ENCODE data around the gene HADH. TPM values are rescaled to one million over a fixed set of nuclear protein-coding genes. Genes with fewer than 3 reads are reported as not detected.

Gene HADH
- total RNA-seq, 1 donor from 2014 or later = 6.3 TPM

DNA sequence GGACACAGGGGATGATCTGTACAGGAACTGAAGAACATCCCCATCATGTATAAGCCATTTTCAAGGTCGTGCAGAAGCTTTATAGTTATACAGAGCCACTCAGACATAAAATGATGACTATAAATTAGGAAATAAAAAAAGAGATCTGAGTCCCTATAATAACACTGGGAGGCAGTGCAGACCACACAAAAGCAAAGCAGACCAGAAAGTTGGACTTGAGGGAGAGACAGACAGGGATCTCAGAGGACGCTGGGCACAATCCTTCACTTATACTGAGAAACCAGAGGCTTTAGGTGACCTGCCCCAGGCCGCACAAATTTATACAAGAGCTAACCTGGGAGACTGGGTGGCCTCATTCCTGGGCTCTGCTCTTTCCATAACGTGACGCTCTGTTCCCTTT, 70.5 kb downstream of the HADH start:
- peak; percentile 39 for DNase-seq

DNA sequence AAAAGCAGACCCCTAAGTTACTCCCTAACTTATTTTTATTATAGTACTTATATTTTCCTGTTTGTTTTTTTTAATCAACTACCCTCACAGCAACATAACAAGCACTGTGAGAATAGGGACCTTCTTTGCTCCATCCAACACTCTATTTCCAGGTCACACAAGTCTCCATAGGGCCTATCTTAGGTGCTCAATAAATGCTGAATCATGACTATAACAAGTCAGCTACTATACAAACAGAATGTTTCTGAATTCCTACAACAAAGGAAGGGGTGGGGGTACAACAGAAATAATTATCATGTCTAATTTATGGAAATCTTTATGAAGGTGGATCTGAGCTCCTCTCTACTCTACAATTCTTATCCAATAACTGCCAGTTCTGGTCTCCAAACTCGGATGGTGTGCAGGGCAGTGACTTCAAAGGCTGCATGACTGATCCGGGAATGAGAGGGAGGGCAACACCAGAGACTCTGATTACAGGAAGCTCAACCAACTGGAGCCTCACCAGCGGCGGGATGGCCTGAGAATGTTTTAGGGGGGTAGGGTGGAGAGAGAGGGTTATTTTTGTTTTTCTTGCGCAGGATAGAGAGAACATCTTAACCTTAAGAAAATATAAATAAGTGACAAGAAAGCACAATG, 71.1 kb downstream of the HADH start:
- DNase-seq = no peak

DNA sequence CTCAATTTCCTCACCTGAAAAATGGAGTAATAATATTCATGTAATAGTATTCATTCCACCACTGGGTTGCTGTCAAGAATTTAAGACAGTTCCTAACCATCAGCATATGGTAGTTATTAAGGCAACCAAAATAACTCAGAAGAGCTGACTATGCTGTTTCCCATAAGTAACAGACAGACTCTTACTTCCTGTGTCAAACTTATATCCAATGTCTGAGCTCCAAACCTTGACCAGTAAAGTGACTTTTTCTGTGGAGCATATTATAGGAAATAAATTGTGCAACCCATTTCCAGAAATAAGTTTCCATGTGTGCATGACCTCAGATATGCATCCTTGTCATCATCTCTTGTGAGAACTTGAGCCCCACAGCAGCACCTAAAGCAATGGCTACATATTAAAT, 78.8 kb downstream of the HADH start:
- no peak for DNase-seq

DNA sequence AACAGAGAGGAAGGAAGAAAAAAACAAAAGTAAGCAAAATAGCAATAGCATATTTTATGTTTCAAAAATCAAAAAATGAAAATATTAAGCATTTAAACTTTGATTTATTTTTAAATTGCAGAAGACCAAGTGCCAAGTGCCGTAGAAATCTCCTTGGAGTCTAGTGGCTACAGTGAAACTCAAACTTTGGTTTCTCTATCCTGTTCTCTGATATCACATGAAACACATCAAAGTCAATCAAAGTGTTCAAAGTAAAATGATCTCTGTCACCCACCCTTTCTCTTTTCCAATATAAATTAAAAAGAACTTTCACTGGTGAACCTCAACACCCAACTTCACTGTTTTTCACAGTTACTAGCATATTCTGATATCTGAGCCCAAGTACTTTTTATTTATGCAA, 81.1 kb downstream of the HADH start:
- DNase-seq = no peak

DNA sequence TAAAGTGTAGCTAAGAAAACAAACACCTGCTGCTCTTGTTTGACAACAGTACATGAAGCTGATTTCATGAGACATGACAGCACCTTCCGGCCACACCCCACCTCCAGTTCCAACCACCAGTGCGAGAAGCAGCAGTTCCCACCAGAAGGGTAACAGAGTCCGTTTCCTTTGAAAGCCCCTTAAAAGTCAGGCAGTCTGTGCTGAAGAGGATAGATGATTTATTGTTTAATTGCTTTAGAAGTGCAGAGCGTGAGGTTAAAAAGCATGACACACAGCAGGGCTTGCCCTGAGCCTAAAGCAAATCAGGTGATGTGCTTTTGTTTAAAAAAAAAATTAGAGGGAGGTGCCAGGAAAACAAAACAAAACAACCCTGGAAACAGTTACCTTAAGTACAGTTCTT, 82.6 kb downstream of the HADH start:
- no peak for DNase-seq

DNA sequence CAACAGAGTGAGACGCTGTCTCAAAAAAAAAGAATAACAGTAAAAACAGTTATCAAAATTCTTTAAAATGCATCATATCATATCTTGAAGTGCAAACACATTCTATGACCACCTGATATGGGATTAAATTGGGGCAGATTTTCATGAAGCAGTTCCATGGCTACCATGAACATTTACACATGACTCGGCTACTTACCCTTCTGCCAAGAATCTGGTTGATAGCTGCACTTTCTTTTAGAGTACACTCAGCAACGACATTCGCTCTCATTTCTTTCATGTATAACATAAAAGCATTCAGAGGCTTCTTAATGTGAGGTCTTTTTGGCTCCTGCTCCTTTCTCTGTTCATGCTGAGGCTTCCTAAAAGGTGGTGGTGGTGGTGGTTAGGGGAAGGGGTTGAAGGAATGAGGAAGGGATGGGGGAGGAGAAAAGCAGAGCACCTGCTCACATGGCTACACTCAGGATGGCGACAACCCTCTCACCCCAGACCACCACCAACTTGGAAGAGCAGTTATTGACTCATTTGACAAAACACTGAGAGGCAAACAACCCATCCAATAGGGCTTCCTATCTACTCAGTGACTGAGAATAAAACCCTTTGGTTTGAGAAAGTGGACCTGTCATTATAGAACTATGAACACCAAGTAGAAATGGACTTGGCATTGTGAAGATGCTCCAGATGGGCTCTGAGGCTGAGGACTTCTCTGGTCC, 88.5 kb downstream of the HADH start:
- no peak for DNase-seq

DNA sequence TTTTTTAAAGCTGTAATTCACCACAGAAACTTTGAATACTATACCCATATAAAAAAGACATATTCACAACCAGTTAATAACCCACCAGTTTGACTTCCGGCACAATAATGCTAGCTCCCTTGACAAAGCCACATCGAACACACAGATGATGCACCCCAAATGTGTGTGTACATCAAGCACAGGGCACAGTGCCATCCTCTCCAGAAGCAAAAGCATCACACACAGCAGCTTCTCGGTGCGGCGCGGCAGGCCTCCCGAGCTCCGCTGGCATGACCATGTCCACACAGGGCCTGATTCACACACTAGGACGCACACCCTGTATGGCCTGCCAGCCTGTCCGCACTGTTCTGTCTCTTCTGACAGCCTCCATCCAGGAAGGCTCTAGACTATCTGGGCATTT, 91.1 kb downstream of the HADH start:
- DNase-seq = no peak

DNA sequence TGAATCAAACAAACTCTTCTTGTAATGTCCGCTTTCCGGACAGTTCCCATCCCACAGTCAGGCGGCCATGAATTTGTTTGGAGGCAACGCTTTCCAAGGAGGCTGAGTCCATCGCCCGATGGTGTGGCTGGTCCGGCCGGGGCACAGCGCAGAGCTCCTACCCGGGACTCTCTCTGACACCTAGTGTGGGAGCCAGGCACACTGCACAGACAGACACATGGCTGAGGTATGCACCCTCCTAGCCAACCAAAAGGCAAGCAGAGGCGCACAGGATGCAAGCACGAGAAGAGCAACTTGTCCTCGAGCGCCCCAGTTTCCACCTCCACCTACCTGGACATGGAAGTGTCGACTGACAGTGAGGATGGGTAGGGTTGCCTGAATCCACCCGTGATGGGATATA, 91.6 kb downstream of the HADH start:
- DNase-seq = no peak

Other genes starting within 250 kb of the HADH start
- 66.9 and 106 TPM in 2 replicates for gene SGMS2, start 165.0 kb upstream of the HADH start, total RNA-seq
- 7.4 and 7.7 TPM in 2 replicates for gene CYP2U1, start 58.3 kb upstream of the HADH start, total RNA-seq
- 0.68 and 0.84 TPM in 2 replicates for gene LEF1, start 179.0 kb downstream of the HADH start, total RNA-seq

Measured in dermis blood vessel endothelial cell (primary cell).